Fibroblast of mammary gland (primary cell): ENCODE data around the gene SGTA.

Experiments
- DNase-seq: peaks from one replicate; pipeline ENCODE4 v3.0.0-alpha.2; 2010; ENCODE audit warnings: low read depth
- H3K4me3 ChIP-seq: 2 replicates; pipeline ENCODE4 v1.5.1; 2011; ENCODE audit warnings: low read depth, mild to moderate bottlenecking, low read length, moderate library complexity; ENCODE audit not compliant: control insufficient read depth
- TF ChIP-seq, protein P1 (sequence below): conservative IDR thresholded peaks from 2 replicates; pipeline ENCODE4 v1.5.1; 2011; ENCODE audit warnings: low read depth, low read length, inconsistent platforms; ENCODE audit not compliant: control insufficient read depth, insufficient read depth

SGTA gene

DNA sequence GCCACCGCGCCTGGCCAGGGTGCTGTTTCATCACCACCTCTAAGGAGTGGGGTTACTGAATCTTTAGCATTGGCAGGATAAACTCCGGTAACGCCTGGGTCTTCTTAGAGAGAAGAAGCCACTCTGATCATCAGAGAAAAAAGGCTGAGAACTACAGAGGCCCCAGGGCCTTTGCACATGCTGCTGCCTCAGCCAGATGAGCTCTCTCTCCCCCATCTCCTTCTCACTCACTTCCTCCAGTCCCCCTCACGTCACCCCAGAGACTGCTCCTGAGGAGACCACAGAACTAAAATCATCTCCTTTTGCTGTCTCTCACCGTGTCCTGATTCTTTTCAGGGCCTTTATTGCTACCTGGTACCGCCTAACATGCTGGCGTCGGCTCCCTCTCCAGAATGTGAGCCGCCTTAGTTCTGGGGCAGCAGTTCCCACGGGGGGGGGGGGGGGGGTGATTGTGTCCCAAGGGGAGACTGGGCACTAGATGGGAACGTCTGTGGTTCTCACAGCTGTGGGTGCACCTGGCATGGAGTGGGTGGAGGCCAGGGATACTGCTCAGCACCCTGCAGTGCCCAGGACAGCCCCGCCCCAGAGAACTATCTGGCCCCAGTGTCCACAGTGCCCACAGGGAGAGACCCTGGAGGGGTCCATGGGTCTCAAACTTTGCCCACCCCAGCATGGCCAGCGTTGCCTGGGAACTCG, 56.8 kb downstream of the SGTA start:
- TF ChIP-seq, protein P1, sequence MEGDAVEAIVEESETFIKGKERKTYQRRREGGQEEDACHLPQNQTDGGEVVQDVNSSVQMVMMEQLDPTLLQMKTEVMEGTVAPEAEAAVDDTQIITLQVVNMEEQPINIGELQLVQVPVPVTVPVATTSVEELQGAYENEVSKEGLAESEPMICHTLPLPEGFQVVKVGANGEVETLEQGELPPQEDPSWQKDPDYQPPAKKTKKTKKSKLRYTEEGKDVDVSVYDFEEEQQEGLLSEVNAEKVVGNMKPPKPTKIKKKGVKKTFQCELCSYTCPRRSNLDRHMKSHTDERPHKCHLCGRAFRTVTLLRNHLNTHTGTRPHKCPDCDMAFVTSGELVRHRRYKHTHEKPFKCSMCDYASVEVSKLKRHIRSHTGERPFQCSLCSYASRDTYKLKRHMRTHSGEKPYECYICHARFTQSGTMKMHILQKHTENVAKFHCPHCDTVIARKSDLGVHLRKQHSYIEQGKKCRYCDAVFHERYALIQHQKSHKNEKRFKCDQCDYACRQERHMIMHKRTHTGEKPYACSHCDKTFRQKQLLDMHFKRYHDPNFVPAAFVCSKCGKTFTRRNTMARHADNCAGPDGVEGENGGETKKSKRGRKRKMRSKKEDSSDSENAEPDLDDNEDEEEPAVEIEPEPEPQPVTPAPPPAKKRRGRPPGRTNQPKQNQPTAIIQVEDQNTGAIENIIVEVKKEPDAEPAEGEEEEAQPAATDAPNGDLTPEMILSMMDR: no peak
- no peak for DNase-seq
- H3K4me3 ChIP-seq: no peak overlapping the region

DNA sequence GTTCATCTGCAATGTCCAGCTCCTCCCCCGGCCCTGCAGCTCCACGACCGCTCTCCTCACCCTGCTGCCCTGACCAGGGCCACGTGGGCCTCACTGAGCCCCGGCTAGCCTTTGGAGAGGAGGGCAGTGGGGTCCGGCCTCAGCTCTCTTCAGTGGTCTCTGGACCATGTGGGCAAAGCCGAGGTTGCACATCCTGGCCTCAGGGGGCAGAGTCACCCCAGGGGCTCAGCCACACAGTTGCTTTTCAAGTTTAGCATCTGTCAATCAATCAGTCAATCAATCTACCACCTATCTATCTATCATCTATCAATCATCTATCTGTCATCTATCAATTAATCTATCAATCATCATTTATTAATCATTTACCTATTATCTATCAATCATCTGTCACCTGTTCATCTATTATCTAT, 58.9 kb downstream of the SGTA start:
- TF ChIP-seq, protein P1: peak; percentile 5
- no peak overlapping the region for H3K4me3 ChIP-seq
- no peak for DNase-seq

GRCh38 chr19:2723747-2724146, 59.3 kb downstream of the SGTA start:
- DNase-seq: no peak
- TF ChIP-seq, protein P1: no peak
- no peak overlapping the region for H3K4me3 ChIP-seq

GRCh38 chr19:2723345-2723715, 59.7 kb downstream of the SGTA start:
- TF ChIP-seq, protein P1: no peak
- no peak for DNase-seq
- H3K4me3 ChIP-seq: no peak overlapping the region

GRCh38 chr19:2722541-2723344, 60.3 kb downstream of the SGTA start:
- H3K4me3 ChIP-seq: no peak overlapping the region
- TF ChIP-seq, protein P1: no peak
- DNase-seq: peak; percentile 77

- TF ChIP-seq, protein P1: no peak
- no peak for DNase-seq
- peak overlapping the region; percentile 12 for H3K4me3 ChIP-seq
Measured at GRCh38 chr19:2721570-2722540, 61.2 kb downstream of the SGTA start.
